Kidney epithelial cell (primary cell): ENCODE measurements around the gene MYBPHL. TPM values are rescaled to one million over a fixed set of nuclear protein-coding genes. Genes with fewer than 3 reads are reported as not detected.
"Not testable (repeated sequence)": the region's sequence is repeated elsewhere in the genome, so short reads cannot be mapped to it uniquely, and the experiment has no call there.

Experiments used
- DNase-seq: peaks from one replicate; pipeline ENCODE4 v3.0.0-alpha.2; 2010; ENCODE audit warnings: low read depth
- H3K27me3 ChIP-seq: 2 replicates; pipeline ENCODE4 v1.6.0; 2011; ENCODE audit warnings: low read length; ENCODE audit not compliant: control insufficient read depth, insufficient read depth
- H3K36me3 ChIP-seq: 2 replicates; pipeline ENCODE4 v1.5.1; 2011; ENCODE audit warnings: low read length; ENCODE audit not compliant: control insufficient read depth, insufficient read depth
- H3K4me3 ChIP-seq: 2 replicates; pipeline ENCODE4 v1.5.1; 2011; ENCODE audit warnings: low read depth, mild to moderate bottlenecking, control low read depth, low read length
- total RNA-seq: library from RNA; depleted of rRNA; stranded (reverse); fragments of >200 nt; gene quantifications from 2 replicates; pipeline ENCODE4 v1.2.3, GENCODE V29; 2015
- TF ChIP-seq, protein P1 (sequence below): IDR thresholded peaks from 2 replicates; pipeline ENCODE4 v1.5.1; 2011; ENCODE audit warnings: mild to moderate bottlenecking, moderate library complexity, low read length, control low read depth, inconsistent platforms; ENCODE audit not compliant: insufficient read depth, poor library complexity, severe bottlenecking

MYBPHL gene
- total RNA-seq, 1 donor from 2014 or later: not detected

DNA sequence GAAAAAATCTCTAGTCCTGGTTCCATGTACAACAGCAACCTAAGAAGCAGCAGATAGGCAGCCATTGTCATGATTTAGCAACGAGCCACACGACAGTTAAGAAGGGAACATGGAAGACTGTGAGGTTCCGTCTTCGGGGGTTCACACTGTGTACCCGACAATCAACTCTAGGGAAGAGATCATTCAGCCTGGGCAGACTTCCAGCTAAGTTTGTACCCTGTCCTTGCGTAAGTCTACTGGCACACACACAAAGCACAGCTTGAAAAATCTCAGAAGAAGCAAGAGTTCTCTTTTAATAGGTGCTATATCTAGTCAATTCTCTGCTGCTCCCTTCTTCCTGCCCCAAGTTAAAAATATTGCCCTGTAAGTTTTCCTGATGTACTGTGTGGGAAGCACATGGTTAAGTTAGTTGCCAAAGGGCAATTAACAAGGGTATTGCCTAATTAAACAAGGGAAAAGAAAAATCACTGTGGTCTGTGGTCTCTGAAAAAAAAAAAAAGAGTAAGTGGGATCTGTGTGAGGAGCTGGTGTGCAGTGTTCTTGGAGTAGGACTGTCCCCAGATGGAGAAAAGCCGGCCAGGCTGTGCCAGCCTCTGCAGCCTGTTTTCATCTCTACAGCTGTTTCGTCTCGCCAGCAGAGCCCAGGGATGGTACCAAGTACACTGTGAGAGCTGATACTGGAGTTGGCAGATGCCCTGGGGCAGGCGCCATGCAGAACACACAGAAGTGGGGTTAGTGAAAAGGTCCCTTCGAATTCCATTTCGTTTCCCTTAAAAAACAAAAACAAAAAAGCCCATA lies 6.4 kb upstream of the MYBPHL start:
- no peak for DNase-seq

DNA sequence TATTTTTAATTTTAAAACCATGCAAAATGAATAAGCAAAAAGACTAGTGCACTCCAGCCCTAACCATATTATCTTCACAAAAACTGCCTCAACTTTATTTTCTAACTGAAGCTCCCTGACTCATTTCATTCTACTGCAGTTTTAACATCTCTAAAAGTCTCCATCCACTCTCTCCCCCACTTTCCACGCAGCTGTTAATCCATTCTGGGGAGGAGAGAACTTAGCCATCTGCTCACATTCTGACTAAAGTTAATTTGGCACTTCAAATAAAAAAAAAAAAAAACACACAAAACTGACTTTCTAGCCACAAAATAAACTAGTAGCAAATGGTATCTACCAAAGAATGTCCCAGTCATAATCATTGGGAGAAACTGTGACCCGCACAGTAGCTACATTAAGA lies 5.4 kb upstream of the MYBPHL start:
- no peak overlapping the region for H3K4me3 ChIP-seq
- H3K36me3 ChIP-seq: no peaks in the 10 kb centered on the region
- TF ChIP-seq, protein P1, sequence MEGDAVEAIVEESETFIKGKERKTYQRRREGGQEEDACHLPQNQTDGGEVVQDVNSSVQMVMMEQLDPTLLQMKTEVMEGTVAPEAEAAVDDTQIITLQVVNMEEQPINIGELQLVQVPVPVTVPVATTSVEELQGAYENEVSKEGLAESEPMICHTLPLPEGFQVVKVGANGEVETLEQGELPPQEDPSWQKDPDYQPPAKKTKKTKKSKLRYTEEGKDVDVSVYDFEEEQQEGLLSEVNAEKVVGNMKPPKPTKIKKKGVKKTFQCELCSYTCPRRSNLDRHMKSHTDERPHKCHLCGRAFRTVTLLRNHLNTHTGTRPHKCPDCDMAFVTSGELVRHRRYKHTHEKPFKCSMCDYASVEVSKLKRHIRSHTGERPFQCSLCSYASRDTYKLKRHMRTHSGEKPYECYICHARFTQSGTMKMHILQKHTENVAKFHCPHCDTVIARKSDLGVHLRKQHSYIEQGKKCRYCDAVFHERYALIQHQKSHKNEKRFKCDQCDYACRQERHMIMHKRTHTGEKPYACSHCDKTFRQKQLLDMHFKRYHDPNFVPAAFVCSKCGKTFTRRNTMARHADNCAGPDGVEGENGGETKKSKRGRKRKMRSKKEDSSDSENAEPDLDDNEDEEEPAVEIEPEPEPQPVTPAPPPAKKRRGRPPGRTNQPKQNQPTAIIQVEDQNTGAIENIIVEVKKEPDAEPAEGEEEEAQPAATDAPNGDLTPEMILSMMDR: no peak
- no peak for DNase-seq
- H3K27me3 ChIP-seq: no peaks in the 10 kb centered on the region

More for the DNA sequence above, 6.4 kb upstream of the MYBPHL start:
- H3K36me3 ChIP-seq: peaks cover 1% of the 10 kb centered on the region
- TF ChIP-seq, protein P1: no peak
- H3K27me3 ChIP-seq: no peaks in the 10 kb centered on the region
- no peak overlapping the region for H3K4me3 ChIP-seq

DNA sequence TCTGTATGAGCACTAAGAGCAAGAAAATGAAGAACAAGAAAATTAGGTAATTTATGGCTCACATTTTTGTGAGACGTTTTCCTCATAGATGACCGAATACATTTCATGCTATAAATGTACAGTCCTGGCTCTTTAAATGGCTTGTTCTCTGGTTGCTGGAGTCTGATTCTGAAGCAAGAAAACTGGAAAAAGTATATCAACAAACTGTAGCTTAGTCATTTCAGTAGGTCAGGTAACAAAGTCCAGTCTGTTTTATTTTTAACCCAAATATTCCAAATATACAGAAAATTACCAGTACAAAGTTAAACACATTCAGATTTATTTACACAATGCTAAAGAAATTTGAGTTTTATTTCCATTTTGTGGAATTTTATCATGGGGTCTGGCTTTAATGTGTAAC lies 2.5 kb upstream of the MYBPHL start:
- TF ChIP-seq, protein P1: no peak
- no peak for DNase-seq
- Histone ChIP-seq H3K36me3 (no peaks in the 10 kb centered on the region), H3K4me3 (no peak overlapping the region), H3K27me3 (no peaks in the 10 kb centered on the region)

GRCh38 chr1:109307274-109308021 lies 637 bp upstream of the MYBPHL start:
- DNase-seq: no peak
- TF ChIP-seq, protein P1: no peak
- H3K36me3 ChIP-seq: no peaks in the 10 kb centered on the region
- no peaks in the 10 kb centered on the region for H3K27me3 ChIP-seq
- no peak overlapping the region for H3K4me3 ChIP-seq

DNA sequence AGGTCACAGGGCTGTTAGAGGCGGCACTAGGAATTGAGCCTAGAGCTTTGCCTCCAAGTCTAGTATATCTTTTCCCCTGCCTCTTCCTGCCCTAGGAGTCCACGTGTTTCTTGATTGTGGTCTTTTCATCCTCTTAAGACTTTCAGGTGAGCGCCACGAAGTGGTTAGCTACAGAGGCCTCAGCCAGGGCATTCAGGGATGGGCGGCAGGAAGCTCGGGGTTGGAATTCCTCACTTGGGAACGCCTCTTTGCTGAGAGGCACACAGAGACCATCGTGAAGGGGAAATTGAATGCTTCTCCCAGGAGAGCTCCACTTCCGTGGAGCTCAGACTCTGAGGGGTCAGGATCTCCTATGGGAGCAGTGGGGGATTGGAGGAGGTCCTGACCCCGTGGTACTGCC lies 820 bp downstream of the MYBPHL start:
- H3K36me3 ChIP-seq, DNase-seq, H3K27me3 ChIP-seq, H3K4me3 ChIP-seq: not testable (repeated sequence)

GRCh38 chr1:109304226-109304920 lies 2.4 kb downstream of the MYBPHL start:
- Histone ChIP-seq H3K36me3 (no peaks in the 10 kb centered on the region), H3K4me3 (no peak overlapping the region), H3K27me3 (no peaks in the 10 kb centered on the region)
- TF ChIP-seq, protein P1: no peak
- DNase-seq: no peak
